HG03280 (cell line): ENCODE results near the gene DSG3.
"Not testable (repeated sequence)": the region's sequence is repeated elsewhere in the genome, so short reads cannot be mapped to it uniquely, and the experiment has no call there.

Experiments
- ATAC-seq: cut with Tn5 transposase; IDR thresholded peaks from one replicate; pipeline ENCODE4 v1.9.1; 2021; ENCODE audit warnings: mild to moderate bottlenecking, moderate library complexity; ENCODE audit not compliant: unreplicated experiment

DSG3 gene

DNA sequence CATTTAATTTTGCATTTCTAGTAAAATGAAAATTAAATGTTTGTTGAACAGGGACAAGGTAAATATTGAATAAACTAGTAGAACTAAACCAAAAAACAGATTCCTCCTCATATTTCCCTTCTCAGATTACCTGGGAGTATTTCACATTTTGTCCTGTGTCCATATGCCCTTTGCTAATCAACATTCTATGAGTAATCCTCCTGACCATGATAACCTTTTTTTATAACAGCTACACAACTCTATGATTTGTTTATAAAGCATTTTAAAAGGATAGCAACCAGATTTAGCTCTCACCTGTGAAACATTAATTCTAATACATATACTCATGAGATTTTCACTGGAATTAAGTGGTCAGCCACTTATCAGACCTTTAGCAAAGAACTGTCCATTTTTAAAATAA, 43.3 kb downstream of the DSG3 start:
- ATAC-seq, result no peak

DNA sequence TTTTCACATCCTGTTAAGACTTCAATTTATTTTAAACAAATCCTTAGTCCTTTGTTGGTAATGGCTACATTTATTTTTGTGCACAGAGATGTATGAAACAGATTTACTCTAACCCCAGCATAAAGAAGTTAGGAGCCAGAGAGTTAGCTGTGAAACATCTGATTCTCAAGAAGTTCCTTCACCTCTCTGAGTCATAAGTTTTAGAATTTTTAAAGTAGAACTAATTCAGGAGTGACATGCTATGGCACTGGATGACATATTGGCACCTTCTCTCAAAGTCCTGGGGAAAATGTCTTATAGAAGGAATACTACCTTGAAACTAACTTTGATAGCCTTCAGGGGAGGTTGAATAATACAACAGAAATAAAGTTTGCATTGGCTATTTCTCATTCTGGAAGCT, 44.0 kb downstream of the DSG3 start:
- ATAC-seq, result no peak

DNA sequence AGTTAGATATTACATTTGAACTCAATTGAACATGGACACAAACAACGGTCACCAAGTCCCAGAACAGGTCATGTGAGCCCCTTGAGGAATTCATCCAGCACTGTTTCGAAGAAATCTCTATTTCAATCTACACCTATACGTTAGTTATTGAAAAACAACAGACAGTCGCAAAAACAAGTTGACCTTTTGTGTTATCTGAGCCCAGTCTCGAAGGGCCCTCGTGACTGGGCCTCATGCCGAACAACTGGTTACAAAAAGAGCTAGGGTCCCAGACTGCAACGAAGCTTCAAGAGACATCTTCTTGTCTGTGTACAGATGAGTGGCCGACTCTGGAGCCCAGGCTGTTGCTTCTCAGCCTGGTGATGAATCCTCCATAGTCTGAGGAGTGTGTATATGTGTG, 45.1 kb downstream of the DSG3 start:
- no peak for ATAC-seq

DNA sequence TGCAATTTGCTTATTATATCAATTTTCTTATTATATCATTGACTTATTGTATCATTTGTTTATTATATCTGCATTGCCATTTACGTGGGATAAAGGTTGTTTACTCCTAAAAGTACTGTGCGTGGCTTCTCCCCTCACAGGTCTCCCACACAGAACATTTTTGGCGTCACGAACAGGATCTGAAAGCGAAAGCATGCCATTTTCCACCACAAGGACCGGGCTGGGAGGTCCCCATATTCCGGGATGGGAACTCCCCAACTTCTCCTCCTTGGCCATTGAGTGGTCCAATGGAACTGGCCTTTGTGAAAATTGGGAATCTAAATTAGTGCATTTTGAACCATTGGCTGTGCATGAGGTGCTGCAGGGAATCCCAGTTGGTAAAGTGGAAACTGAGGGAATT, 45.6 kb downstream of the DSG3 start:
- ATAC-seq, result no peak

DNA sequence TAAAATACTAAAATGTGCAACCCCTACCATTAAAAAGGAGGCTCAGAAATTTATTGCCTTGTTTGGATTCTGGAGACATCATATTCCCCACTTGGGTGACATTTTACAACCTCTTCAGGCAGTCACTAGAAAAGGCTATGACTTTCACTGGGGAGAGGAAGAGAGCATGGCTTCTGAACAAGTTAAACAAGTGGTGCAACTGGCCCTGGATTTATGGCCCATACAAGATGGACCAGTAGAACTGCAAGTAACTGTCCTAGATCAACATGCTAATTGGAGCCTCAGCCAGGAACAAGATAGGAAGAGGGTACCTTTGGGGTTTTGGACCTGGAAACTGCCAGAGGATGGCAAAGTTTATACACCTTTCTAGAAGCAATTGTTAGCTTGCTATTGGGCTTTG, 46.4 kb downstream of the DSG3 start:
- ATAC-seq, result no peak

DNA sequence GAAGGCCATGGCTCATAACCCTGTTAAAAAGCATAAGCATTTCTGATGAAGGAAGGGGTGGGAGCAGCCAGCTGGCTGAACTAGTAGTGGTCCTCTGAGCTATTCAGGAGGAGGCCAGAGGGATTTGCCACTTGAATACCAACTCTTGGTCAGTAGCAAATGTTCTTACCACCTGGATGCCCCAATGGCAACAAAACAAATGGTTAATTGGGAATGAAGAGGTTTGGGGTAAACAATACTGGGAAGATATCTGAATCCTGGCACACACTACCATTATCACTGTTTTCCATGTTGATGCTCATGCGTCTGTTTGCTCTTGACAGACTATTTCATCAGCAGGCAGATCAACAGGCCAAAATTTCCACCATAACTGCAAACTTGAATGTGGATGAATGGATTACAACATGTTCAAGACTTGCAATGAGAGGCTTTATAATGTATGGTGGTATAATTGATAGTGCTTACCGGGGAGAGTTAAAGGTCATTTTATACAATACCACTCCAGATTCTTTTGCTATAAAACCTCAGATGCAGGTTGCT, 47.2 kb downstream of the DSG3 start:
- not testable (repeated sequence) for ATAC-seq

DNA sequence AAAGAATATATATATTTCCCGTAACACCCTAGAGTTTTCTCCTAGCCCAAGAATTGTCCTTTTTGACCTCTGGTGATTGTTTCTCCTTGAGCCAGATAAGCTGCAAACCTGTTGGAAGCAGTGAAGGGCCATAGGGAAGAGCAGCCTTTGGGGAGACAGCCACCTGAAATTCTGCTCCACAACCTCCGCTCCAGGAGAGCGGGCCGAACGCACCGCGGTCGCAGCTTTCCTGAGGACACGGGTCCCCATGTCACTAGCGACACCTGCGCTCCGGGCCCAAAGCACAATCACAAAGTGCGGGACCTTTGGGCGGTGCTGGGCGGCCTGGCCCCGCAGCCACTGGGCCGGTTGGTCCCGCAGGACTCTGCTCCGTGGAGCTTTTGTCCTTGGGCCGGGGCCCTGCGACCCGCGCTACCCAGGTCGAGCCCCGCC, 49.9 kb downstream of the DSG3 start:
- ATAC-seq, result peak; percentile 2

DNA sequence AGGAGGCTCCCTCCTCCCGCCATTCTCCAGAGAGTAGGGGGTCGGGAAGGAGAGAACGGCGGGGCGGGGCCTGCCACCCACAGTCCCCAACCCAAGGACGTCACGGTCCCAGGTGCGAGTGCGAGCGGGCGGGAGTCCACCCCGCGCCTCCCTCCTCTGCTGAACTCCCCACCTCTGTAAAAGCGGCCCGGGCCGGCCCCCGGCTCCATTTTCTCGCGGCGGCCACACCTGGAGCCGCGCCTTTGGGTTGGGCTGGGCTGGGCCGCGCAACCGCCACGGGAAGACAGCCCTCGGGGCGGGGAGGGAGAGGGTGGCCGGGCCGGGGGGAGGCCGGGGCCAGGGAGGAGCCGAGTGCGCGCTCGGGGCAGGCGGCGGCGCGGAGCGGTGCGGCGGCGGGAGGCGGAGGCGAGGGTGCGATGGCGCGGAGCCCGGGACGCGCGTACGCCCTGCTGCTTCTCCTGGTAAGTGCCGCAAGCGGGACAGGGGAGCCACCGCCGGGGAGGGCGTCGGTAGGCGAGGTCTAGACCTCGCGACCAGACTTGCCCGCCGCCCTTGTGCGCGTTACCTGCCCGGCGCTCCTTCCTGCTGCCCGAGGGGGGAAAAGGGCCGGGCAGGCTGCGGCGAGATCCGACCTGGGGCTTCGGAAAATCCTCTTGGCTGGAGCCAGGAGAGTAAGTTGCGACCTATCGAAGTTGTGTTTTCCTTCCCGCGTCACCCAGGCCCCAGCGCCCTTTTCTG, 50.5 kb downstream of the DSG3 start, which contains the start of gene DSG2:
TSS of gene DSG2 (plus strand) at position 342 of the 738 bp plus-strand sequence. CDS start at position 417, 75 bp downstream.
- peak; percentile 54 for ATAC-seq

DNA sequence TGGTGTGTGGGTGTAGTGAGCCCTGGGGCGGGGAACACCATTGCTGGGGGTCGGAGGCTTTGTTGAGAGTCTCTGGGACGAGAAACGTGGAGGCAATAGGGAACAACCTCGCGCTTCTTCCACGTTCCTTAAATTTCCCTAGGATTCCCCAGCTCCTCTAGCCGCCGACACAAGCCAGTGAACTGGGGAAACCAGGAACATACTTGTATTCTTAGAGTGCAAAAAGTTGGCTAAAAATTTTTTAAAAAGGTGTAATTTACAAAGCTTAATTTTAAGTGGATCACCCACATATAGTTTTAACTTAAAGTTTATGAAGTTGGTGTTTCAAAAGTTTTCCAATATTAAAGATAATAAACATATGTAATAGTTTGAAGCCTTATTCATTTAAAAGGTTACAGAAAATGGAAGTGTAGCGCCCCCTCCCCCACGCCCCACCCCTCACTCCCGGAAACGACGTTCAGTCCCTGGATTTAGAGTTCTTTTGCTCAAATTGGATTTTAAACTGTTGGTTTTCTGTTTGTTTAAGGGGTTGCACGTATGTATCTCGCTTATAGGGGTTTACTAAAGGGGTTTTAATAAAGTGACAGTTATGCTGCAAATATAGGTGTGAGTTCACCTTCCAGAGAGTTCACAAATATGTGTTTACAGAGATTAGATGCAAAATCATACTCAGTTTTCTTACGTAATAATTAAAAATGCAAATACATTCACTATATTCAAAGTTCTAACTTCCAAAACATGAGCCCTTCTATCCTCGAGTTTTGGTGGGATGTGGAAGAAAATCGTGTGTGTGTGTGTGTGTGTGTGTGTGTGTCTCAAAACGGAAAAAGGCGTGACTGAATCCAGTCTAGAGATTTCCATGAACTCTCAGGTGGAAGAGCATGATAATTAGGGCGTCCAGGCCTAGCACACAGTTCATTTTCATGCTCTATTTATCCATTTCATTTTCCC, 51.3 kb downstream of the DSG3 start:
- no peak for ATAC-seq

DNA sequence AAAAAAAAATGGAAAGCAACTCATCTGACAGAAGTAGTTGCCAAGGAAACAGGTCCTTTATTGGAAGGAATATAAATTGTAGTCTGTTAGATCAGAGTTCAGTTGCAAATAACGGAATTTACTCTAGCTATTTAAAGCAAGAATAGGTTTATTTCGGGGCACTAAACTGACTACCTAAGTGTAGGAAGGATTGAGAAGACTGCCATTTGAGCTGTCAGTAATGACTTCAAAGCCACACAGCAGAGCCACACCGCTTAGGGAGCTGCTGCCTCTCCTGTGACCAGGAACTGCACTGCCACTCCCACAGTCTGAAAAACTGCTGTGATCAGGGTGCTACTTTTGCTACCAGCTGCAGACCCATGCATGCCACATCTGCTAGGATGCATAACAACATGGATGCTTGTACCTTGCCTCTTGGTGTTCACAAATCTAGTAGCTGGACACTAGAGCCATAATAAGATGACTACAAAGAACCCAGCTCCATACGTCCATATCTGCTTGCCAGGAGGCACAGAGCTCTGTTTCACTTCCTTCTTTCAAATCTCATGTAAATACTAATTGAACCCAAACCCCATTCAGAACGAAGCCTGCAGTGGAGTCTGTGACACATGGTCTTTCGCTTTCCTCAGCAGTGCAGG, 52.6 kb downstream of the DSG3 start:
- ATAC-seq, result peak; percentile 78

DNA sequence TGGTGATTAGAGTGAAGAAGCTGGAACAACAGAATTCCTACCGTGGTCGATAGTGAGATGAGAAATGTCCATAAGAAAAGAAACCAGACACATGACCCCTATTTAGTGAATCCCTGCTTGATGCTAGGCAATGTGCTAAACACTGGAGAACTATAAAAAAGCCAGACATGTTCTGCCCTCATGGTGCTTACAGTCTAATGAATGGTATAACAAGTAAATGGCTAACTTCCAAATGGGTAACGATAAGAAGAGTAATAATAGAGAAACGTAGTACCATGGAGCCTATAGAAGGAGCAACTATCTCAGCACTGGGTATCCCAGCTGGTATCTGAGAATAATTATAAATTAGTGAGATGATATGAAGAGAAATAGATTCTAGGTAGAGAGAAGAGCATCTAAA, 55.5 kb downstream of the DSG3 start:
- no peak for ATAC-seq

DNA sequence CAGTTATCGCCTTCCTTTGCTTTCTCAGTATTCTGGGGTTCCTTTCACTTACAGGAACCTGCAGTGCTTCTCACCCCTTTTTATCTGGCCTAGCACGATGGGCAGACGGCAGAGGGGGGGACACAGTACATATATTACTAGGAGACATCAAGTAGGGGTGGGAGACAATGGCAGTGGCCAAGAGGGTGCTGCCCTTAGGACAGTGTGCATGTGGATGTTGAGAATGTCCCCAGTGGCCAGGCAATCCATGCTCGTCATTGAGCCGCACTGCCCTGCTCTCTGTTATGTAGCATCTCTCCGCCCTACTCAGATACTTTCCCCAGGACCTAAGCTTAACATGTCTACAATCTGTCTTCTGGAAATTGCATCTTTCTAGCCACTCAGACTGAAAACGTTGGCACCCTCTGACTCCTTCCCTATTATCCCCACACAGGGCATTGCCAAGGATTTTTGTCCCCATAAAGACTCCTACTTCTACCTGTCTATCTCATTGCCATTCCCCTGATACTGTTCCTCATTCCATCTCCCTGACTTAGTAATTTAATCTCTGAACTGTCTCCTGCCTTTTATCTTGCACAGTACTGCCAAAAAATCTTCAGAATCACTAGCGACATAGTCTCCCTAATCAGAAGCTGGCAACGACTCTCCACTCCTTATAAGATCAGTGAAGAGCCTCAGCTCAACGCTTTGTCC, 57.1 kb downstream of the DSG3 start:
- no peak for ATAC-seq

DNA sequence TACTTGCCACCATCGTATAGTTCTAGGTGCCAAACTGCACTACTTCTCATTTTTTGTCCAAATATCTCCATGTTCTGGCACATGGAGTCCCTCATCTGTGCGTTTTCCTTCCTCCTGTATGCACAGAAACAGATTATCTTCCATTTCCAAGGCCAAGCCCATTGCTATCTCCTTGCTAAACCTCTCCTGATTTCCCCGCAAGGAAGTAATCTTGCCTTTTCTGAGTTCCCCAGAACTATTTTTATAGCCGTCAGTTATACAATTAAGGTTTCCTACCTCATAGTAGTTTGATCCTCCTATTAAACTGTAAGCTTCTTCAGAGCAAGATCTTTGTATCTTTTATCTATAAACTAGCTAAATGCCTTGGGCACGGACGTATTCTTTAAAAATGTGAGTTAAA, 57.6 kb downstream of the DSG3 start:
- ATAC-seq, result no peak

DNA sequence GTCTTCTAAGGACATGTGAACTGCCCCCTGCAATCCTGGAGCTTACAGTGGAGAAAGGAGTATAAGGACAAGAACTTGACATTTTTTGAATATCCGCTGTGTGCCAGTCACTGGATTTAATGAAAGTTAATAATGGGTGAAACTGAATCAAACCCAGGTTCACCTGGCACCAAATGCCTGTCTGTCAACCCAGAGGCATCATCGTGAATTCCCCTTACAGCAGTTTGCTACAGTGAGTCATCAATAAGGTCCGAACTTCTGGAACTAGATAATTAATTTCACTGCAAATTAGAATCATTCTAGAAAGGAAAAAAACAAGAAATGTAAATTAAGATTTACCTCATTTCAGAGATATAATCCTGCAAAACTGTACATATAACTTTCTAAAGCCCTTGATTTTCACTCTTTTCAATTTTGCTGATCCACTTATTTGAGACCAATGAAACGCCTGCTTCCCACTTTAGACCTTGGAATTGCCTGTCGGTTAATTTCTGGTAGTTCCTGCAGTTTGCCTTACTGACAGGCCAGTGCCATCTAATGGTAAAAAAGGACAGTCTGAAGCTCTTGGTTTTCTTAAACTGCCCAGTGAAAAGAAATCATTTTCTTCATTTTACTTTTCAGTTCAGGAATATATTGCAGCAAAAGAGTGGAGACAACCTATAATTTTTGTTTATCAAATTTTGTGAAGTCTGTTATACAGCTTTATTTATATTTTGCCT, 58.6 kb downstream of the DSG3 start:
- ATAC-seq, result no peak

DNA sequence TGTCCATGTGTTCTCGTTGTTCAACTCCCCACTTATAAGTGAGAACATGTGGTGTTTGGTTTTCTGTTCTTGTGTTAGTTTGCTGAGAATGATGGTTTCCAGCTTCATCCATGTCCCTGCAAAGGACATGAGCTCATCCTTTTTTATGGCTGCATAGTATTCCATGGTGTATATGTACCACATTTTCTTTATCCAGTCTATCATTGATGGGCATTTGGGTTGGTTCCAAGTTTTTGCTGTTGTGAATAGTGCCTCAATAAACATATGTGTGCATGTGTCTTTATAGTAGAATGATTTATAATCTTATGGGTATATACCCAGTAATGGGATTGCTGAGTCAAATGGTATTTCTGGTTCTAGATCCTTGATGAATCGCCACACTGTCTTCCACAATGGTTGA, 59.6 kb downstream of the DSG3 start:
- not testable (repeated sequence) for ATAC-seq

DNA sequence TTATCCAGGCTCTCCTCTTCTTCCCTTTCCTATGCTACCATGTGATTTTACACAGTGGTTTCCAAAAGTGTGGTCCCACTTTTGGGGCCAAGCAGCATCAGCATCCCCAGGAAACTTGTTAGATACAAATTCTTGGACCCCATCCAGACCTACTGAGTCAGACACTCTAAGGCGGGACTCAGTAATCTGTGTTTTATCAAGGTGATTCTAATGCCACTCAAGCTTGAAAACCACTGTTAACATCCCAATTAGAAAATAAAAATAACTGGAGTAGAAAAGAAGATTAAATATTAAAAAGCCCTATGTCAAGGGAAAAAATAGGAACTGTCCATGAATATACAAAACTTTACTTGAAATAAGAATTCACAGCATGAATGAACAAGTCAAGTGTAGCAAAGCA, 61.2 kb downstream of the DSG3 start:
- no peak for ATAC-seq

DNA sequence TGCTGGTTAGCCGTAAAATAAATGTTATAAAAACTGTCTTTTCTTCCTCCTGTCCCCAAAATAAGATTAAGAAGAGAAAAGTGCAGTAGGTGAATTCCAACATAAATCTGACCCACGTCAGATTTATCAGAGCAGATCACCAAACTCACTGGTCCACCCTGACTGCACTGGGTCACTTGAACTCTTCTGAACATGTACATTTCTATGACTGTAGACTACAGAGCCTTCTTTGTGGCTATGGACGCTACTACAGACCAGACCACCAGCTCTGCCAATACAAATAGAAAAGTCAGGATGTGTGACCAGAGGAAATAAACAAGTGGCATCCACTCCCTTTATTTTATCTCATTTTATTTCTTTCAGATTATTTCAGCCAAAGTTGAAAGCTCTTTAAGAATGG, 62.0 kb downstream of the DSG3 start:
- no peak for ATAC-seq

DNA sequence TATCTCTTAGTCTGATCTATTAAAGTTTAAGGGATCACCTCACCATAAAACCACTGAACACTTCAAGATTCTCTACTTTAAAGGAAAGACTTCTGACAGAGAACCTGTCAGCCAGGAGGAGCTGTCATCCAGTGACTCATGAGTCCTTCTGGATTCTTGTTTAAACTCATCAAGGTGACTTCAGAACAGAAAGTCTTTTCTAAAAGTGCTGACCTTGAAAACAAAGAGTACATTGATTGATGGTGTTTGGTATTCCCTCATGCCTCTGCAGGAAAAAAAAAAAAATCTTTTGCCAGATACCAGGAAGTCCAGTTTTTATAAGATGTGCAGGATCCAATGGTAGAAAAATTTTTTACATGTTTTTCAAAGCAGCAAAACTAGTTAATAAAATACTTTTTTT, 62.8 kb downstream of the DSG3 start:
- ATAC-seq, result no peak

DNA sequence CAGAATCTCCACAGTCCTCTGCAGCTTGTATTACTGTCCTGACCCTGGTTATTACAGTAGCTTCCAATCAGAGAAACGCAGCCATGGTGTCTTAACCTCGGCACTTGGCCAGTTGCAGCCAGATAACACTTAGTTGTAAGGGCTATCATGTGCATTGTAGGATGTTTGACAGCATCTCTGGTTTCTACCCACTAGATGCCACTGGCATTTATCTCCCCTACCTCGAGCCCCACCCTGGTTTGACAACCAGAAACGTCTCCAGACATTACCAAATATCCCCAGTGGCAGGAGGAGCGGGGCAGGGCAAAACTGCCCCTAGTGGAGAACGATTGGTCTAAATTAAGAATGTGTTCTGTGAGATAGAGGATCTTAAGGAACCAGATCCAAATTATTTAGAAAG, 63.6 kb downstream of the DSG3 start:
- no peak for ATAC-seq

DNA sequence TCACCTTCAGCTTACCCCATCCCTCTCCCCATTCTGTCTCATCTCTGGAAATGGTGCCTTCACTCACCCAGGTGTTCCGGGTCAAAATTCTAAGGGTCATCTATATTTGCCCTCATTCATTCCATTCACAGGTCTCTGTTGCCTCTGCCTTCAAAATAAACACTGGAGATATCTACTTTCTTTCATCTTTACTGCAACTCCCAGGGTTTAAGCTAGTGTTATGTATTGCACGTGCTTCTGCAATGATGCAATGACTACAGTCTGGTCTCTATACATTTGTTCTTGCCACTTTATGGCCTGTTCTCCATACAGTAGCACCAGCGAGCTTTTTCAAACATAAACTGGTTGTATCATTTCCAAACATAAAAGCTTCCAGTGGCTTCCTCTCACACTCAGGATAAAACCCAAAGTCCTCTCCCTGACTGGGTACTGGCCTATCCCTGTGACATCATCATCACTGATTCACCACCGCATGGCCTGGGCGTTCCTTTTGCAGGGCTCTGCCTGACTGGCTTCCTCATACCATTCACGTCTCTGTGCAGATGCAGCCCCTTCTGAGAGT, 64.7 kb downstream of the DSG3 start:
- no peak for ATAC-seq
